RWPE2 (cell line): ENCODE results near the gene PANK3.

Experiments
- ATAC-seq: fragments of 200-7000 bp; cut with Tn5 transposase; 3 replicates; pipeline ENCODE4 v1.9.1; 2021; ENCODE audit warnings: low read depth
- DNase-seq: peaks from one replicate; pipeline ENCODE4 v3.0.0-alpha.2; 2020; ENCODE audit warnings: low spot score
- H3K27ac ChIP-seq: fragments of 450-650 bp; 2 replicates; pipeline ENCODE4 v1.5.1; 2017; ENCODE audit warnings: mild to moderate bottlenecking; ENCODE audit not compliant: poor library complexity, severe bottlenecking
- H3K27me3 ChIP-seq: fragments of 250-450 bp; sonication (Bioruptor Pico); 2 replicates; pipeline ENCODE4 v1.5.1; 2021; ENCODE audit warnings: mild to moderate bottlenecking, moderate library complexity; ENCODE audit not compliant: insufficient read depth, poor library complexity, severe bottlenecking
- H3K36me3 ChIP-seq: fragments of 250-450 bp; sonication (Bioruptor Pico); 2 replicates; pipeline ENCODE4 v1.5.1; 2020; ENCODE audit warnings: low read depth, mild to moderate bottlenecking, moderate library complexity
- H3K4me1 ChIP-seq: fragments of 250-450 bp; sonication (Bioruptor Pico); 2 replicates; pipeline ENCODE4 v1.5.1; 2021; ENCODE audit warnings: mild to moderate bottlenecking, moderate library complexity; ENCODE audit not compliant: insufficient read depth, poor library complexity, severe bottlenecking
- H3K4me3 ChIP-seq: fragments of 250-450 bp; sonication (Bioruptor Pico); 2 replicates; pipeline ENCODE4 v1.5.1; 2021; ENCODE audit warnings: mild to moderate bottlenecking, moderate library complexity; ENCODE audit not compliant: severe bottlenecking
- H3K9me3 ChIP-seq: fragments of 250-450 bp; sonication (Bioruptor Pico); 2 replicates; pipeline ENCODE4 v1.5.1; 2021; ENCODE audit warnings: mild to moderate bottlenecking, moderate library complexity; ENCODE audit not compliant: severe bottlenecking
- TF ChIP-seq, protein P1 (sequence below): fragments of 450-650 bp; IDR thresholded peaks from one replicate; pipeline ENCODE4 v1.5.1; 2017; ENCODE audit warnings: mild to moderate bottlenecking, moderate library complexity; ENCODE audit not compliant: poor library complexity, severe bottlenecking

PANK3 gene

DNA sequence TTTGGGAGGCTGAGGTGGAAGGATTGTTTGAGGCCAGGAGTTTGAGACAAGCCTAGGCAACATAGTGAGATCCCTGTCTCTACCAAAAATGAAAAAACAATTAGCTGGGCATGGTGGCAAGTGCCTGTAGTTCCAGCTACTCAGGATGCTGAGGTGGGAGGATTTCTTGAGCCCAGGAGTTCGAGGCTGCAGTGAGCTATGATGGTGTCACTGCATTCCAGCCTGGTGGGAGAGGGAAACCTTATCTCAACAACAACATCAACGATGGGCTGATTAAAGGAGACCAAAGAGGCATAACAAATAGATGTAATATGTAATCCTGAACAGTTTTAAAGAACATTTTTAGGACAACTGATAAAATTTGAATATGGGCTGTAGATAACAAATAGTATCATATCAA is 34.2 kb upstream of the PANK3 start:
- H3K9me3 ChIP-seq, result no peaks in the 10 kb centered on the region
- no peak for DNase-seq
- no peaks in the 10 kb centered on the region for H3K4me1 ChIP-seq
- H3K27me3 ChIP-seq, result no peaks in the 10 kb centered on the region
- H3K36me3 ChIP-seq, result no peaks in the 10 kb centered on the region
- ATAC-seq, result no peak
- TF ChIP-seq, protein P1, sequence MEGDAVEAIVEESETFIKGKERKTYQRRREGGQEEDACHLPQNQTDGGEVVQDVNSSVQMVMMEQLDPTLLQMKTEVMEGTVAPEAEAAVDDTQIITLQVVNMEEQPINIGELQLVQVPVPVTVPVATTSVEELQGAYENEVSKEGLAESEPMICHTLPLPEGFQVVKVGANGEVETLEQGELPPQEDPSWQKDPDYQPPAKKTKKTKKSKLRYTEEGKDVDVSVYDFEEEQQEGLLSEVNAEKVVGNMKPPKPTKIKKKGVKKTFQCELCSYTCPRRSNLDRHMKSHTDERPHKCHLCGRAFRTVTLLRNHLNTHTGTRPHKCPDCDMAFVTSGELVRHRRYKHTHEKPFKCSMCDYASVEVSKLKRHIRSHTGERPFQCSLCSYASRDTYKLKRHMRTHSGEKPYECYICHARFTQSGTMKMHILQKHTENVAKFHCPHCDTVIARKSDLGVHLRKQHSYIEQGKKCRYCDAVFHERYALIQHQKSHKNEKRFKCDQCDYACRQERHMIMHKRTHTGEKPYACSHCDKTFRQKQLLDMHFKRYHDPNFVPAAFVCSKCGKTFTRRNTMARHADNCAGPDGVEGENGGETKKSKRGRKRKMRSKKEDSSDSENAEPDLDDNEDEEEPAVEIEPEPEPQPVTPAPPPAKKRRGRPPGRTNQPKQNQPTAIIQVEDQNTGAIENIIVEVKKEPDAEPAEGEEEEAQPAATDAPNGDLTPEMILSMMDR, result no peak
- H3K27ac ChIP-seq, result no peak overlapping the region
- no peak overlapping the region for H3K4me3 ChIP-seq

DNA sequence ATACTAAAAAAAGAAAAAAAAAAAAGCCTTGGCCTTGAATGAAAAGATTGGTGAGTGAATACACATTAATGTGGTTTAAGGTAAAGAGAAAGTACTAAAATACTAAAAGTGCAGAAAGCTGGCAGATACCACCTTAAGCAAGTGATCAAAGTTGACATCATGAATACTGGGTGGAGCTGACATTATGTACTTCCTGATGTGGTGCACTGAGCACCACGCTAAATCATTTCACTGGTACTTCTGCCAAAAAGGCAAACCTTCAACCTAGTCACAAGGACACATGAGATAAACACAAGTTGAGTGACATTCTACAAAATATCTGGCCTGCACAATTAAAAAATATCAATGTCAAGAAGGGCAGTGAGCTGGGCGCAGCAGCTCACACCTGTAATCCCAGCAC is 33.8 kb upstream of the PANK3 start:
- no peak overlapping the region for H3K27ac ChIP-seq
- TF ChIP-seq, protein P1, result no peak
- H3K4me1 ChIP-seq, result no peaks in the 10 kb centered on the region
- no peaks in the 10 kb centered on the region for H3K27me3 ChIP-seq
- DNase-seq (no peak), ATAC-seq (no peak)
- H3K36me3 ChIP-seq, result no peaks in the 10 kb centered on the region
- H3K4me3 ChIP-seq, result no peak overlapping the region
- no peaks in the 10 kb centered on the region for H3K9me3 ChIP-seq

DNA sequence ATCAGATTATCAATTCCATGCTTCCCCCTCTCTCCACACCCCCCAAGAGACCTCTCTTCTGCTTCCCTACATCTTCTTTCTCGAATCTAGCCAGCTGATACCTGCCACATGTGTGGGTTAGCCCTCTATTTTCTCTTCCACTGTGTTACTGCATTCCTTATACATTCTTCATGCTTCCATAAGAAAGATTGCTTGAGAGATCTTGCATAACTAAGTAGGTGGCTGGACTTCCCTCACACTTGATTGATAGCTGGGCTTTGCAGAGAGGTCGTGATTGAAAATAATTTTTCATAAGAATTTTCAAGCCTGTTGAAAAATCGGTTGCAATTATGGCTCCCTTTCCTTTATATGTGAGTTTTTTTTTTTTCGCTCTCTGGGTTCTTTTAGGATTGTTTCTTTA is 33.0 kb upstream of the PANK3 start:
- Histone ChIP-seq H3K27me3 (no peaks in the 10 kb centered on the region), H3K36me3 (no peaks in the 10 kb centered on the region), H3K4me1 (no peaks in the 10 kb centered on the region), H3K4me3 (no peak overlapping the region), H3K9me3 (no peaks in the 10 kb centered on the region), H3K27ac (no peak overlapping the region)
- DNase-seq (no peak), ATAC-seq (peak; percentile 62; the same call in 2 of the 3 replicates)
- TF ChIP-seq, protein P1, result no peak

DNA sequence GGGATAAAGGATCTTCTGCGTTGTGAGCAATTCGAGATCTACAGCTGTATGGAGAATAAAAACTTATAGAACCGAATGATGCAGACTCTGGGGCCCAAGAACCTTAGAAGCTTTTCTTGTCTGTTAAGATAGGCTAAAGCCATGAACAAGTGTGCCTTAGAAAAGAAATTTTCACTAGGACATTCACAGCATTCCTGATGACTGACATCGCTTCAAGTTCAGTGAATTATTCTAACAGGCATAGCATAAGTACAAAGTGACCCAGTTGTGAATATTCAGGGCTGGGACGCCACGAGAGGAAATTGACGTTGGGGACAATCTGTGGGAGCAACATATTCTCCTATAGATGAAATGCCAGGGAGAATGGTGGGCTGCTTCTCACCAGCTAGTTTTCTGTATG is 32.0 kb upstream of the PANK3 start:
- no peaks in the 10 kb centered on the region for H3K4me1 ChIP-seq
- ATAC-seq (no peak), DNase-seq (no peak)
- no peak overlapping the region for H3K27ac ChIP-seq
- TF ChIP-seq, protein P1, result no peak
- no peaks in the 10 kb centered on the region for H3K36me3 ChIP-seq
- no peaks in the 10 kb centered on the region for H3K27me3 ChIP-seq
- no peaks in the 10 kb centered on the region for H3K9me3 ChIP-seq
- no peak overlapping the region for H3K4me3 ChIP-seq

DNA sequence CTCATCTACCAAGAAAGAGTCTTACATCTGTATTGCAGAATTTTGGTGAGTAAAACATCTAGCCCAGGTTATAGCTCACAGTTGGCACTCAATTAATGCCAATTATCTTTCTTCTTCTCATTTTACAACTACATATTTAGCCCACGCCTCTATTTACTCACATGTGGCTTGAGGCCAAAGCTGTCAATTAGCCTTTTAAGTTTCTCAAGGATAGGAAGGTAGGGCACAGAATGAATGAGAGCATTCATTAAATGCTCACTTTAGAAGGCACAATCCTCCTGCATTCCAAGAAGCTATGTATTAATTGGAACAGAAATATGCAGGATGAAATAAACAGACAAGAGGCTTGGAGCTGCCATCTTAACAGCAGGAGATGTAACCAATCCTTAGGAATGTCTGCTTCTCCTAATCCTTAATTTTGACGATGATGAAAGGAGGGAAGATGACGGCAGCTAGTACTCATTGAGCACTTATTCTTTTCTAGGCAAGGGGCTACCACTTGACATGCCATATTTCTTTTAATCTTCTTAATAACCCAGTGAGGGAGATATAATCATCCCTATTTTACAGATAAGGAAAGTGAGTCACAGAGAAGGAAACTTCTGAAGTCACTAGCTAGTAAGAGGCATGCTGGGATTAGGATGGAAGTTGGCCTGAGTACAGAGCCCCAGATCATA is 30.8 kb upstream of the PANK3 start:
- DNase-seq, result no peak
- TF ChIP-seq, protein P1, result no peak

More for the DNA sequence above, 30.8 kb upstream of the PANK3 start:
- Histone ChIP-seq H3K27ac (no peak overlapping the region), H3K4me3 (no peak overlapping the region), H3K9me3 (no peaks in the 10 kb centered on the region), H3K4me1 (no peaks in the 10 kb centered on the region), H3K36me3 (no peaks in the 10 kb centered on the region), H3K27me3 (no peaks in the 10 kb centered on the region)
- ATAC-seq, result no peak
